Measurements from ENCODE around the gene RRN3.
"Not testable (repeated sequence)": the region's sequence is repeated elsewhere in the genome, so short reads cannot be mapped to it uniquely, and the experiment has no call there.

DNA sequence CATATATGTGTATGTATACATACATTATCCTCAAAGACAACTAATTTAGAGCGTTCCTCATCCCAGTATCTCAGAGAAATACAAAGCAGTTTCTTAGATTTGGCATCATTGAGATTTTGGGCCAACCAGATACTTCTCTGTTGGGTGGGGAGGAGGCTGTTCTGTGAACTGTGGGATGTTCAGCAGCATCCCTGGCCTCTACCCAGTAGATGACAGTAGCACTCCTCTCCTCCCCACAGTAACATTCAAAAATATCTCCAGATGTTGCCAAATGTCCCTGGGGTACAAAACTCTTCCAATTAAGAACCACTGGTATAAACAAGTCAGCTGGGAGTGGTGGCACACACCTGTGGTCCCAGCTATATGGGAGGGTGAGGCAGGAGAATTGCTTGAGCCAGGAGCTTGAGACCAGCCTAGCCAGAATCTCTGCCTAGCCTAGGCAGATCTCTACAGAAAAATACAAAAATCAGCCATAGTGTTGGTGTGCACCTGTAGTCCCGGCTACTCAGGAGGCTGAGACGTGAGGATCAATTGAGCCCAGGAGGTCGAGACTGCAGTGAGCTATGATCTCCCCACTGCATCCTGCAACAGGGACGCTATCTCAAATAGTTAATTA, 6.4 kb upstream of the RRN3 start:
- TF ChIP-seq, protein P1, sequence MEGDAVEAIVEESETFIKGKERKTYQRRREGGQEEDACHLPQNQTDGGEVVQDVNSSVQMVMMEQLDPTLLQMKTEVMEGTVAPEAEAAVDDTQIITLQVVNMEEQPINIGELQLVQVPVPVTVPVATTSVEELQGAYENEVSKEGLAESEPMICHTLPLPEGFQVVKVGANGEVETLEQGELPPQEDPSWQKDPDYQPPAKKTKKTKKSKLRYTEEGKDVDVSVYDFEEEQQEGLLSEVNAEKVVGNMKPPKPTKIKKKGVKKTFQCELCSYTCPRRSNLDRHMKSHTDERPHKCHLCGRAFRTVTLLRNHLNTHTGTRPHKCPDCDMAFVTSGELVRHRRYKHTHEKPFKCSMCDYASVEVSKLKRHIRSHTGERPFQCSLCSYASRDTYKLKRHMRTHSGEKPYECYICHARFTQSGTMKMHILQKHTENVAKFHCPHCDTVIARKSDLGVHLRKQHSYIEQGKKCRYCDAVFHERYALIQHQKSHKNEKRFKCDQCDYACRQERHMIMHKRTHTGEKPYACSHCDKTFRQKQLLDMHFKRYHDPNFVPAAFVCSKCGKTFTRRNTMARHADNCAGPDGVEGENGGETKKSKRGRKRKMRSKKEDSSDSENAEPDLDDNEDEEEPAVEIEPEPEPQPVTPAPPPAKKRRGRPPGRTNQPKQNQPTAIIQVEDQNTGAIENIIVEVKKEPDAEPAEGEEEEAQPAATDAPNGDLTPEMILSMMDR (conservative IDR thresholded peaks at IDR 0.05; ENCODE audit: low read length), result not testable (repeated sequence)
- not testable (repeated sequence) for TF ChIP-seq EZH2phosphoT487 (IDR thresholded peaks at IDR 0.05; ENCODE audit: borderline replicate concordance, low read depth, low read length)
